Mucosa of gallbladder (tissue), 1 donor: Measurements from ENCODE around the gene PHF13. TPM values are rescaled to one million over a fixed set of nuclear protein-coding genes. Genes with fewer than 3 reads are reported as not detected.
"Not testable (repeated sequence)": the region's sequence is repeated elsewhere in the genome, so short reads cannot be mapped to it uniquely, and the experiment has no call there.

Experiments
- DNase-seq: peaks from one replicate; pipeline ENCODE4 v3.0.0-alpha.2; 2020; ENCODE audit warnings: low spot score
- total RNA-seq: library from RNA; stranded (reverse); gene quantifications from one replicate; pipeline ENCODE4 v1.2.1, GENCODE V29; 2021
- donor health status: DM: no; HTN: no; CAD: no.

The PHF13 gene
- total RNA-seq, 1 donor from 2014 or later = 15.1 TPM

GRCh38 chr1:6628971-6629479, 15.5 kb downstream of the PHF13 start:
- DNase-seq = no peak

- DNase-seq = no peak
Observed at GRCh38 chr1:6630027-6630426, 16.5 kb downstream of the PHF13 start.

DNA sequence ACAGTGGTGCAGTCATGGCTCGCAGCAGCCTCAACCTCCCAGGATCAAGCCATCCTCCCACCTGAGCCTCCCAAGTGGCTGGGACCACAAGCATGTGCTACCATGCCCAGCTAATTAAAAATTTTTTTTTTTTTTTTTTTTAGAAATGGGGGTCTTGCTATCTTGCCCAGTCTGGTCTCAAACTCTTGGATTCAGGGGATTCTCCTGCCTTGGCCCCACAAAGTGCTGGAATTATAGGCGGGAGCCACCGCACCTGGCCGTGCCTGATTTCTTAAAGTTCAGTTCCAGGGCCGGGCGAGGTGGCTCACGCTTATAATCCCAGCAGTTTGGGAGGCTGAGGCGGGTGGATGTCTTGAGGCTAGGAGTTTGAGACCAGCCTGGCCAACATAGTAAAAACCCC, 17.5 kb downstream of the PHF13 start:
- DNase-seq = no peak

DNA sequence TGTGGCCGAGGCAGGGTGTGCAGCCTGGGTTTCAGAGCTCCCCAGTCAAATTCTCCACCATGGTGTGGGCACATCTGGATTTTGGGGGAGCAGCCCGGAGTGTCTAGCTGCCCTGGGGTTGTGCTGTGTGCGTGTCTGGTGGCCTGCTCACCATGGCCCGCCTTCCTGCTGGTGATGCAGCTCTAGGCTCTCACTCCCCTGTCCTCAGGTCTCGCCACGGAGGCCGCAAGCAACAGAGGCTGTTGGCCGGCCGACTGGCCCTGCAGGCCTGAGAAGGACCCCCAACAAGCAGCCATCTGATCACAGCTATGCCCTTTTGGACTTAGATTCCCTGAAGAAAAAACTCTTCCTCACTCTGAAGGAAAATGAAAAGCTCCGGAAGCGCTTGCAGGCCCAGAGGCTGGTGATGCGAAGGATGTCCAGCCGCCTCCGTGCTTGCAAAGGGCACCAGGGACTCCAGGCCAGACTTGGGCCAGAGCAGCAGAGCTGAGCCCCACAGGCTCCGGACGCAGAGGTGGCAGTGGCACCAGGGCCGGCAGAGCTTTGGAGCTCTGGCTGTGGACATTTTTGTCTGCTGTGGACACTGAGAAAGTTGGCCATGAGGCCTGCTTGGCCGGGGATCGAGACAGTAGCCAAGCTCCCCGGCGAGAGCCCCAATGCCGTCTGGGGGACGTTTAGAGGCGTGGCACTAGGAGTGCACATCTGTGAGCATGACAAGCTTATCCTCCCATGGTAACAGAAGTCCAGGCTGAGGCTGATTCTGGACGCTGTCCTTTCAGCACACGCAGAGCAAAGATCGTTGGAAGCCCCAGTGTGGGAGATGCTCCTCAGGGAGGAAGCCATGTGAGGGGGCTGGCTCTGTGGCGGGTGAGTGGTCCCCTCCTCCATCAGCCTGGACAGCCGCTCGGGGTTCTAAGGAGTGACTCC, 19.3 kb downstream of the PHF13 start:
- no peak for DNase-seq

GRCh38 chr1:6634371-6635052, 21.0 kb downstream of the PHF13 start:
- peak; percentile 42 for DNase-seq

- no peak for DNase-seq
Observed at GRCh38 chr1:6635161-6635909, 21.8 kb downstream of the PHF13 start.

GRCh38 chr1:6635910-6636760, 22.6 kb downstream of the PHF13 start:
- no peak for DNase-seq

DNA sequence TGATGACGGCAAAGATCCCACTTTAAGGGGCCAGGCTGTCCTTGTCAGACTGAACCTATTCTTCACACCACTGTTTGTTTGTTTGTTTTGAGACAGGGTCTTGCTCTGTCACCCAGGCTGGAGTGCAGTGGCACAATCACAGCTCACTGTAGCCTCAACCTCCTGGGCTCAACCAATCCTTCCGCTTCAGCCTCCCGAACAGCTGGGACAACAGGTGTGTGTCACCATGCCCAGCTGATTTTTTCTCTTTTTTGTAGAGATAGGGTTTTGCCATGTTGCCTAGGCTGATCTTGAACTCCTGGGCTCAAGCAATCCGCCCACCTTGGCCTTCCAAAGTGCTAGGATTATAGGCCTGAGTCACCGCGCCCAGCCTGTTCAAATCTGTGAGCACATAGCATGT, 23.2 kb downstream of the PHF13 start:
- not testable (repeated sequence) for DNase-seq

DNA sequence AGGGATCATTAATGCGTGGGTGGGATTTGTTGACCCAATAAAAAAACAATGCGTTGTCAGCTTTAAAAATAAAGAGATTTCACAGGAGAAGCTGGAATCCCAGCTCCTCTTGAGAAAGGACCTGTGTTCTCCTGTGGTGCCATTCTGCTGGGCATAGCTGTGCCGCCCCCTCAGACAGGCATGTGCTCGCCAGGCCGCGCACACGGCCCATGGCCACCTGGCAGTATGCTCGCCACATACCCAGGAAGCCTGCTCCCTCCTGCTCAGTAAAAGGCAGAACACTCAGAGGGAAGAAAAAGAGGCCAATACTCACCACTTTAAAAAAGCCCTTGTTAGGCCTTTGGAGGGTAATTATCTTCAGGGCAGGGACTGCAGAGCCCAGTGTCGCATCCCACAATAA, 24.2 kb downstream of the PHF13 start:
- no peak for DNase-seq

GRCh38 chr1:6638226-6638625, 24.7 kb downstream of the PHF13 start:
- peak; percentile 77 for DNase-seq

- DNase-seq = not testable (repeated sequence)
Observed at GRCh38 chr1:6640867-6641266, 27.3 kb downstream of the PHF13 start.

DNA sequence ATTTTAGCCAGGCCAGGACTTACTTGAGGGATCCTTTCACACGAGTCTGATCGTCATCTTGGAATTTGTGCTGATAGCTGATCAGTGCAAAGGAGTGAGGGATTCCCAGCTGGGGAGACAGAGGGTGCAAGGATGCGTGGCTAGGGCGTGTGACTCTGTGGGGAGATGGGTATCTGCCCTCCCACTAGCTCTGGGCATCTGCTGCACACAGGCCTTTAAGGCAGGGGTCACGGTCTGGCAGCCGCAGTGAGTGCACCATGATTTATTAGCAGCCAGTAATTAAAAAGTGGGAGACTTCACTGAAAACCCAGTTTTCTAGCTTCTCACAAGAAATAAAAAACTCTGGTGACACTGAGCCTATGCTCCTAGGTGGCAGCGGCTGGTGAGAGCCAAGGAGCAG, 31.5 kb downstream of the PHF13 start:
- DNase-seq = no peak

GRCh38 chr1:6646499-6647148, 33.1 kb downstream of the PHF13 start:
- DNase-seq = no peak

- DNase-seq = no peak
Observed at GRCh38 chr1:6648556-6648955, 35.0 kb downstream of the PHF13 start.

- DNase-seq = no peak
Observed at GRCh38 chr1:6651909-6652308, 38.4 kb downstream of the PHF13 start.

GRCh38 chr1:6652986-6653385, 39.5 kb downstream of the PHF13 start:
- no peak for DNase-seq

DNA sequence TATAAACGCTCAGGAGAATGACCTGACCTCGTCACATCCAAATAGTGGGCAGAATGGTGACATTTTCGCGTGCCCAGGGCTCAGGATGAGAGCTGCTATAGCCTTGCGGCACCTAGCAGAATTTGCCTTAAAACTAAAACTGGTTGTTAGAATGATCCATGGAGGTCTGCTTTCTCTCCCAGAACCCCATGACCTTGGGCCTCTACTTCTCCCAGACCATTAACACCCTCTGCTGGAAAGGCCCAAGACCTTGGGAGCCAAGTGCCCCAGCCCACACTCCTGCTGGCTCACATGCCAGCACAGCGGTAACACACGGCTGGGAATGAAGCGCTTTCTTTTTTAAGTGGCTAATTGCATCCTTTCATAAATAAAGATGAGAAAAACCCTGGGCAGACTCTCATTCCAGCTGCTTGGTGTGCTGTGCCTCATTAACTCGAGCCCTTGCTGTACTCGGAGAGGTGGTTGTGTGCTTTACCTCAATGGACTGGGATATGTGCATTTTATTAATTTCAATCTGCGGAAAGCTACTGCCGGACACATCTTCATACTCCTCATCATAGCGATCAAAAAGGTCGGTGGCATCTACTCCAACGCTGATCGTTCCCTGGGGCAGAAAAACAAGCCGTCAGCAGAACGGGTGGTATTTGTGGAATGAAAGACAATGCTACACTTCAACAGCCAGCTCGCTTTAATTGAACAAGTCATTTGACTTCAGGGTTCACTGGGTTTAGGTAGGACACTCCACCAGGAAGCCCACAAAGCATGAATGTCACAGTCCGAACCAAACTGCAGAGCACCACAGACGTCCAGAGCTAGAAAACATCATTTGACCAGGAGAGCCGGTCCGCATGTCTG, 40.1 kb downstream of the PHF13 start:
- no peak for DNase-seq

DNA sequence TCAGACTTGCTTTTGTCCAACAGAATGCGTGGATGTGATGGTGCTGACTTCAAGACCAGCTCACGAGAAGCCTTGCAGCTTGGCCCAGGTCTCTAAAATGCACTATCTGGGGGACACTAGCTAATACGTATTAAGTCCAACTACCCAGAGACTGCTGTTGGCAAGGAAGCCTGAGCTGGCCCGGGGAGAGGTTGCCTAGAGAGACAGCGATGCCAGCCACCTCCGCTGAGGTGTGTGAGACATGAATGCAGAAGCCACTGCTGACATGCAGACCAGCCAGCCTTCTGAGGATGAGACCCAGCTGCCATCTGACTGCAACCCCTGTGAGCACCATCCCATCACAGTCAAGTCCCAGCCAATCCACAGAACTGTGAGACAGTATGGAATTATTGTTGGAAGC, 43.6 kb downstream of the PHF13 start:
- DNase-seq = no peak

GRCh38 chr1:6658359-6659060, 45.0 kb downstream of the PHF13 start:
- DNase-seq = no peak
